NCI-H446 treated with DMSO at 0.1 percent for 48 hours (cell line): Measurements from ENCODE around the gene IL2RA.
A peak's percentile ranks its signal among the peaks of the same experiment; 100 is the strongest.
"Not testable (repeated sequence)": the region's sequence is repeated elsewhere in the genome, so short reads cannot be mapped to it uniquely, and the experiment has no call there.

Experiments
- DNase-seq: peaks from one replicate; lab custom pipeline; 2025; lab: John Stamatoyannopoulos, UW

IL2RA gene

GRCh38 chr10:6062101-6062771 lies at the start of gene IL2RA:
IL2RA (minus strand) TSS chr10:6062367; CDS start chr10:6062151, 216 bp downstream.
- DNase-seq = no peak

GRCh38 chr10:6110136-6110535 lies 48.0 kb upstream of the IL2RA start:
- no peak for DNase-seq

DNA sequence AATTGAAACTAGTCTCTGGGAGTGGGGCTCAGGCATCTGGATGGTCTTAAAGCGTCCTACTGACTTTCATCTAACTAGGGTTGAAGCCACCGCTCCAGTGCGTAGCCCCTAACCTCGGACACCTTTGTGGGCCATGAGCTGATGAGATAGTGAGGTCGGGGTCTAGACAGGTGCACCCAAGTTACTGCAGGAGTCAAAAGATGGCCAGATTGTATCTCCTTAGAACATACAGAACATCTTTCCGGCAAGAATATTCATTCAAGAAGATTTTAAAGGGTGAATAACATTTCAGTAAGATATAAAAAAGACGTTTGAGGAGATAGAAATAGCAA lies 47.2 kb upstream of the IL2RA start:
- no peak for DNase-seq

- no peak for DNase-seq
Measured at GRCh38 chr10:6108631-6109443, 46.7 kb upstream of the IL2RA start.

- DNase-seq = no peak
Measured at GRCh38 chr10:6108072-6108471, 45.9 kb upstream of the IL2RA start.

DNA sequence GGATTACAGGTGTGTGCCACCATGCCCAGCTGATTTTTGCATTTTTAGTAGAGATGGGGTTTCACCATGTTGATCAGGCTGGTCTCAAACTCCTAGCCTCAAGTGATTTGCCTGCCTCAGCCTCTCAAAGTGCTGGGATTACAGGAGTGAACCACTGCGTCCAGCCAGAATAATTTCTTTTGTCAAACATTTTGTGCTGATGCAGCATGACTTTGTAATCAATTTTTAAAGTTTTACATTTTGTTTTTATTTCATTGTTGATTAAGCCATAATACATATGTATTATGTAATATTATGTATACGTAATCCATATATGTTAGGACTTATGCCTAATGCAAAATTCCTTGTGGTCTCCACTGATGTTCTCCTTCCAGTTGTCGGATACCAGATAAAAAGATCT lies 45.4 kb upstream of the IL2RA start:
- not testable (repeated sequence) for DNase-seq

DNA sequence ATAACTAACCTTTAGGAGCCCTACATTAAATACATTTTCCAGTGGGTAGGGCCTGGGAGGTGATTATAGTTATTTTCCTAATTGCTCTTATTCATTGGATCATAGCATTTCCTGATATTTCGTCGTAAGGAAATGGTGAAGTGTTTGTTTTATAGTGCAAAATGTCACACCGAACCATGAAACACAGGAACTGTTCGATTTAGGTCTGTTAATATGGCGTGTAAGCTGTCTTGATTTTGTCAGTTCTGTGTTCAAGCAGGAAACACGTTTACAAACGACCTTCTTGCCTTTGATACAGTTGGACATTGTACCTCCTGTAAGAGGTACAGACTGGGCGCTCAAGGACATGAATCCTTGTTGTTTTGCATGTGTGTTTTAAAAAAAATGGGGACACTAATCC lies 41.4 kb upstream of the IL2RA start:
- no peak for DNase-seq

DNA sequence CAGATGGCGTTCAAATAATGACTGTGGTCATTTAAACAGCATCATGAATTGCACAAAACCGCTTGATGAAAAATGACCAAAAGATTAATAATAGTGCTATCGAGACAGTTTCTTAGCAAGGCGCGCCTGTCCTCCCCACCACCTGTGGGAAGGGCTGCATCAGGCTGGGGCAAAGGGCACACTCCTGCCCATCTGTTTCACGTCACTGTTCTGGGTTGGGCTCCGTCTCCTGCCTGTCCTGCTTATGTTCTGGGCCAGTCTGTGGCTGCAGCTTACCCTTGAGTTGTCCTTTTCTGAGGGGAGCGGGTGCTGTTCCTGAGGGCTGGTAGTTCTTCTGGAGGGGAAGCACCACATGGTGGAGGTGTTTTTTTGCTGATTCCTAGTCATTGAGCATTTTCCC lies 40.0 kb upstream of the IL2RA start:
- DNase-seq = no peak

DNA sequence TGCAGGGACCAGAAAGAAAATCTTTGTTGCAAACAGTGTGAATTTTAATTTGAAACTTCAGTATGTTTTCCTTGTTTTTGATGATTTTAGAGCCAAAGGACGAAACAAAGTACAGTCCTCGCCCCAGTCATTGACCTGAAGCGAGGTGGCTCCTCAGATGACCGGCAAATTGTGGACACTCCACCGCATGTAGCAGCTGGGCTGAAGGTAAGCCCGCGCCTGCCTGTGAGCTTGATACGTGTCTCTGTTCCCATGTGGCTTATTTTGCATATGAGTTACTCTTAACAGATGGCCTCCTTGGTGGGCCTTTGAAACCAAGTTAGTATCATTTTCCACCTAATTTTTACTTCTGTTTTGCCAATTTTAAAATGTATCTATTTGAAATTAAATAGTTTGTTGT lies 39.0 kb upstream of the IL2RA start:
- no peak for DNase-seq

DNA sequence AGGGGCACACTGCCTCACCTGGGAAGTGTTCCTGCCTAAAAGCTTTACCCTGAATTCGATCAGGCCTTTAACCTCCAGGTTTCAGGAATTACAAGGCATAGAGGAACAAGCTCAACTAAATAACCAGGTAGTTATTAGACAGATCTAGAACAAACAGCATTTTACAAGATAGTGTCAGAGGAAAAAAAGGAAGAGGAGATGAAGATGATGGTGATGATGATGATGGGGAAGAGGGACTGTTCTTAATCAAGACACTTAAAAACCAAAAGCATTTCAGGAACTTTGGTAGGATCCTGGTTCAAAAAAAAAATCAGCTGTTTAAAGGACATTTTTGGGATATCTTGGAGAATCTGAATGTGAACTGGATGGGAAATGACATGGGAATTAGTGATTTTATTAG lies 38.2 kb upstream of the IL2RA start:
- no peak for DNase-seq

DNA sequence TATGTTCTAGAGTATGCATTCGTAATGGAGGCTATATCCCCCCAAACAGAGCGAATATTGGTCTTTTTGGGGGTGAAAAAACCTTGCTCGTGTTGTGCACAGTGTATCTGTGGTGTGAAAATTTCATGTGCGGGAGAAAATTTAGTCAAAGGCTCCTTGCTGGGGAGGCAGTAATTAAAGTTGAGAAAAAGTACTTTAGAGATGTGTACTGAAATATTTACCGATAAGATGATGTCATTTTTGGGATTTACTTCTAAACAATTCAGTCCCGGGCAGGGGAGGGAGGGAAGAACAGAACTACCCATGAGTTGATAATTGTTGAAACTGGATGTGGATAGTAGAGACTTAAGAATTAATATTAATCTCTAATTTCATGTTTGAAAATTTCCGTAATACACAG lies 36.0 kb upstream of the IL2RA start:
- DNase-seq = no peak

GRCh38 chr10:6097063-6097462 lies 34.9 kb upstream of the IL2RA start:
- no peak for DNase-seq

GRCh38 chr10:6095810-6096570 lies 33.8 kb upstream of the IL2RA start:
- no peak for DNase-seq

- DNase-seq = no peak
Measured at GRCh38 chr10:6092731-6093130, 30.6 kb upstream of the IL2RA start.

GRCh38 chr10:6091630-6092029 lies 29.5 kb upstream of the IL2RA start:
- DNase-seq = no peak

DNA sequence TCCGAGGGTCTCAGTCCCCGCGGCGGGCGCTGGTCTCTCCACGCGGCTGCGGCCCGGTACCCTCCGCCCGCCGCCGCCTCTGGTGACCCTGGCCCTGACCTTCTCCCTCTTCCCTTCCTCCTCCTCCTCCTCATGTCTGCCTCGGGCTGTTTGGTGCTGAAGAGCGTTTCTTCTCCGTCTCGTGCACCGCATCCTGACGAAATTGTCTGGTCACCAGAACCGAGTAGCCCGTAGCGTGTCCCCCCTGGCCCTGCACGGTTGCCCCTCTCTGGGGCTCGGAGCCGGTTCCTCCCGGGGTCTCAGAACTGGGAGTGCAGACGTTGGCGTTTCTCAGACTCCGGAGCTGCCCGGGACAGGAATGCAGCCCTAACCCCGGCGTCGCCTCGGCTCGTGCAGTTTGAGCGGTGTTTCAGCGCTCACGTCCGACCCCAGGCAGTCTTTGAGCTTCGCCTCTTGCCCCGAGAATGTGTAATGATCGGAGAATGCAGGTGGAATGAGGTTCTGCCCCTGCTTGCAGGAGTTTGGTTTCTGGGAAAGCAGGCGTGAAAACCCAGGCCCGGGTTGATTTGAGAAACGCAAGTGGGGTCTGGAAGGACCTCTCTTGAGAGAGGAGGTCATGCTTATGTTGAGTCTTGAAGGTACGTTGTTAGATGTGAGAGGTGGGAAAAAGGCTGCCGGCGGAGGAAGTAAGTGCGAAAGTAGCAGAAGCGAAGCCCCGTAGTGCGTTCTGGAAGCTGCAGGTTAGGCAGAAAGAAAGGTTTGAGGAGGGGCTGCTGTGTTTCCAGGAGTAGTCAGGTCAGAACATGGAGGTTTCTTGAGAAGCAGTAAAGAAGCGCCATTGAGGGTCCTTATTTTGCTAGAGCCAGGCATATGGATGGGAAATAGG lies 27.4 kb upstream of the IL2RA start:
- DNase-seq = no peak

DNA sequence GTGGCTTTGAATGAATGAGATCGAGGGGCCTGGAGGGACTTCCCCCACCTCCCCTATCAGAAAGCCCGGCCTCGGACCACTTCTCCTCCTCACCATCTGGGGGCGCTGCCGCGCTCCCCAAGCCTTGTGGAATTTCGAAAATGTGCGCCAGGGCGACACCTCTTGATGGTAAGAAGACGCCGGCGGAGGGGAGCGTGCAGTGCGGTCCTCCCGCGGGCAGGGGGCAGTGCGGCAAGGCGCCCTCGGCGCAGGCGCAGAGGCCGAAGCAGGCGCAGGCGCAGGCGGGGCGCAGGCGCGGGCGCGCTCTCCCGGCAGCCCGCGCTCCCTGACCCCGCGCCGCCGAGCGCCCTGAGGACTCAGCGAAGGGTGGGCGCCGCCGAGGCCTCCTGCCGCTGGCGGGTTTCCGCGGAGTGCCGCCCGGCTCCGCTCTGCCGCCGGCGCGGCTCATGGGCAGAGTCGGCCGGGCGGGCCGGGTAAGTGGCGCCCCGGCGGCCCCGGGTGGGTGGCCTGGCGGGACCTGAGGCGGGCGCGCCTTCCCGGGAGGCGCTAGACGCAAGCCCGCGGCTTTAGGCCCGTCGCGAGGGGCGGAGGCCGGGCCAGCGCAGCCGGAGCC lies 26.7 kb upstream of the IL2RA start, which contains the start of gene RBM17:
RBM17 (plus strand) TSS at position 314 of the 613 bp plus-strand sequence. CDS start 8,032 bp downstream, outside the sequence.
- peak; percentile 89 for DNase-seq

GRCh38 chr10:6086375-6087233 lies 24.4 kb upstream of the IL2RA start:
- DNase-seq = peak; percentile 67

DNA sequence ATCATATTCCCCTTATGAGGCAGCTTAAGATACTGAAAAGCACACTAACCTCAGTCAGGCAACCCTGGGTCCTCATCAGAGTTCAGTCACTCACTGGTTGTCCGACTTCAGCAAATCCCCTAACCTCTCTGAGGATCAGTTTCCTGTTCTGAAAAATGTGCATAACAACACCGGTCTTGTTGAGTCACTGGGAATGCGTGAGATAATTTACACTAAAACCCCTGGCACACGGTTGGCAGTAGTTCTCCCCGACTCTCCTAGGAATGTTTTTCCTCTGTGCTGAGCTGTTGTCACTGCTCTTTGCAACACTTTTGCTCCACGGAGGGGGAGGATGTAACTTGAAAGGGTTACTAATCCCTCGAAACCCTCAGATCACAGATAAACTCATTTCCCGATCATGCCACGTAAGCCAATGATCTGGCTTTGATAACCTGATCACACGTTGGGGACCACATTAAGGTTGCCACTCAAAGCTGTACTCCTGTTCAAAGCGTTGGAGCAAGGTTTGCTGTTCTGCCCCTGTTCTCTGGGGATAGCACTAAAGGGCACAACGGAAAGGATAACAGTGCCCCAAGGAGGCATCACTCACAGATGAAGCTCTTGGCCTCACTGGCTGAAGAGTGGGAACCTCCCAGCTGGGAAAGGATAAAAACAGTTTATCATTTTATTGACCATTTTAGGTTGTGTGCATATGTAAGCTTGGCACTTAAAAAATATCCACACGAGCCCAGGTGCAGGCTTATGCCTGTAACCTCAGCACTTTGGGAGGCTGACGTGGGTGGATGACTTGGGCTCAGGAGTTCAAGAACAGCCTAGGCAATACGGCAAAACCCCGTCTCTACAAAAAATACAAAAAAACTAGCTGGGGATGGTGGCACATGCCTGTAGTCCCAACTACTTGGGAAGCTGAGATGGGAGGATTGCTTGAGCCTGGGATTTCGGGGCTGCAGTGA lies 21.6 kb upstream of the IL2RA start:
- no peak for DNase-seq
